ENCODE data around the gene CFC1.
"Not testable (repeated sequence)": the region's sequence is repeated elsewhere in the genome, so short reads cannot be mapped to it uniquely, and the experiment has no call there.

The CFC1 gene

DNA sequence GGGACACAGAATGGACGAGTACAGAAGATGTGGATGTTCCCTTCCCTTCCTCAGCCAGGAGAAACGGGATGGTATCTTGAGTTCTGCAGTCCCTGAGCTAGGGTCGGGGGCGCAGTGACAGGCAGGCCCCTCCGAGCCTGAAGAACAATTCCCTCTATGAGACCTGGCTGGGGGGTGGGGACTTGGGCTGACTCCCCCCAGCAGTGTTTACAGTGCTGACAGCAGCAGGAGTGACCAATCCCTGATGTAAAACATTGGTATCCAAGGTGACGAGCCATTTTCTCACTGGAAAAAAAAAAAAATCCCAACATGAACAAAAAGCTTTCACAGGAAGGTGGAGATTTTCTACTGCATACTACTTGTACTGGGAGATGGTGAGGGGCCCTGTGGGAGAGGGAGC lies at the start of gene CFC1:
Gene CFC1 (minus strand): TSS at position 183 of the 400 bp plus-strand sequence. CDS start 288 bp downstream, outside the sequence.
- not testable (repeated sequence) for FAIRE-seq

DNA sequence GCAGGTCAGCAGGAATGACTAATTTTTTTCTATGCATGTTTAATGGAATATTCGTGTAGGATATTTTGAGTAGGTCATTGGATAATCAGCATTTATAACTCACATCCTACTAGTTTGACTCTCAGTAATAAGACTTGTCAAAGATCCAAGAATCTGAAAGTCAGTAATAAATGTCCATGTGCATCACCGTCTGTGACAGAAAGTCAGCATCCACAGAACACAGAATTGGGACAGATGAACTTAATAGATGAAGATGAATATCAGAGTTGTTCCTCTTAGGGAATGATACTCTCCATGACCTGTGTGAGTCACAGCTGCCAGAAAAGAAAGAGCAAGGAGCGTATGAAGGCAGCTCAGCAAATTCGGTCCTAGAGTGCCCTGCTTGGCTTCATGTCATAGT lies 42.3 kb upstream of the CFC1 start:
- FAIRE-seq = not testable (repeated sequence)

DNA sequence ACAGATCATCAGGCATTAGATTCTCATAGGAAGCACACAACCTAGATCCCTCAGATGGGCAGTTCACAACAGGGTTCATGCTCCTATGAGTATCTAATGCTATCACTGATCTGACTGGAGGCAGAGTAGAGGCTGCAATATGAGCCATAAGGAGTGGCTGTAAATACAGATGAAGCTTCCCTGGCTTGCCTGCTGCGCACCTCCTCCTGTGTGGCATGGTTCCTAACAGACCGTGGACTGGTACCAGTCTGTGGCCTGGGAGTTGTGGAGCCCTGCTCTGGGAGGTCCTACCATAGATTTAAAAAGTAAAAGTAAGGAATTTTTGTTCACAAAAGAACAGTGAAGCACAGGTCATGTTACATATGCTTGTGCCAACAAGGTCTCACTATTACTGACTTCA lies 39.6 kb upstream of the CFC1 start:
- FAIRE-seq = not testable (repeated sequence)

DNA sequence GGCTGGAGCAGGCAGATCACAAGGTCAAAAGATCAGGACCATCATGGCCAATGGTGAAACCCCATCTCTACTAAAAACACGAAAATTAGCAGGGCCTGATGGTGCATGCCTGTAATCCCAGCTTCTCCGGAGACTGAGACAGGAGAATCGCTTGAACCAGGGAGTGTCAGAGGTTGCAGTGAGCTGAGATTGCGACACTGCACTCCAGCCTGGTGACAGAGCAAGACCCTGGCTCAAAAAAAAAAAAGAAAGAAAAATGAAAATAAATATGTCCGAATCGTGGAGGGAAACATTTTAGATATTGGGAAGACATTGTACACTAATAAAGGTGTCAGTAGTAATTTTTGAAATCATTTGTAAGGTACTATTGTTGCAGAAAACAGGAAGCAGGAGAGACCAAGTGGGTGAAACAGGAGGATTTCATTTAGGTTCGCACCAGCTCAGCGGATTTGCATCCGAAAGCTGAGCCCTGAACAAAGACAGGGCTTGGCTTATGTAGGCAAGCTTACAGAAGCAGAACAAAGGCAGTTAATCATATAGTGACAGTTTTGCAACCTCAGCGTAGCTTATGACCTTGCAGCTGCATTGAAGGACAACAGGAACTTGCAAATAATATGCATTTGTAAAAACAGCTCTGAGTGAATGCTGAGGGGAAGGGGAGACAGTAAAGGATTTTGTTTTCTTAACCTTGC lies 29.6 kb upstream of the CFC1 start:
- FAIRE-seq = not testable (repeated sequence)

DNA sequence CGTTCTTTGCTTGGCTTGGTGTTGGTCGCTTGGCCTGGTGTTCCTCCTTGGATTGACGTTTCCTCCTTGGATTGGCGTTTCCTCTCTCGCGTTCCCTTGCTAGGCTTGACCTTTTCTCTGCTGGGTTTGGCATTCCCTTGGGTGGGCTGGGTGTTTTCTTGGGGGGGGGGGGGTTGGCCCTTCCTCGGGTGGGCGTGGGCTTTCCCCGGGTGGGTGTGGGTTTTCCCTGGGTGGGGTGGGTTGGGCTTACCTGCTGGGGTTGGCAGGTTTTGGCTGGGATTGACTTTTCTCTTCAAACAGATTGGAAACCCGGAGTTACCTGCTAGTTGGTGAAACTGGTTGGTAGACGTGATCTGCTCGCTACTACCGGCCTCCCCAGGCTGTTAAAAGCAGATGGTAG lies 11.8 kb upstream of the CFC1 start, which contains the start of gene POTEJ:
Gene POTEJ (plus strand): TSS at position 301 of the 400 bp plus-strand sequence. CDS start 93 bp downstream, at position 394.
- not testable (repeated sequence) for FAIRE-seq

DNA sequence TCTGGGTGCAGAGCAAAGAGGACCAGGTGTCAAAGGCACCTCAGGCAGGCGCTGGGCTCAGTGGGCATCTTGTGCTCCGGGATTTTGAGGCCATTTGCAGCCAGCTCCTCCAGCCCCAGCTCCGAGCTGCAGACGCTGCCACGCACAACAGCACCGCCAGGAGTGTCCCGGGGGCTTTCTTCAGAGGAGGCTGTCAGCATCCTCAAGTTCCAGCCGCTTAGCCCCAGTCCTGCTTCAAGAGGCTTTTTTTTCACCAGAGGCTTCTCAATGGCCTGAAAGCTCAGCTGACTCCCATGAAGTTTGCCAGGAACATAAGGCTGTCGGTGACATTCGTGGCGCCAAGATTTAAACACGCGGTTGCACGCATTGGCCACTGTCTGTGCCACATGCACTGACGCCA lies 11.1 kb upstream of the CFC1 start:
- FAIRE-seq = not testable (repeated sequence)

DNA sequence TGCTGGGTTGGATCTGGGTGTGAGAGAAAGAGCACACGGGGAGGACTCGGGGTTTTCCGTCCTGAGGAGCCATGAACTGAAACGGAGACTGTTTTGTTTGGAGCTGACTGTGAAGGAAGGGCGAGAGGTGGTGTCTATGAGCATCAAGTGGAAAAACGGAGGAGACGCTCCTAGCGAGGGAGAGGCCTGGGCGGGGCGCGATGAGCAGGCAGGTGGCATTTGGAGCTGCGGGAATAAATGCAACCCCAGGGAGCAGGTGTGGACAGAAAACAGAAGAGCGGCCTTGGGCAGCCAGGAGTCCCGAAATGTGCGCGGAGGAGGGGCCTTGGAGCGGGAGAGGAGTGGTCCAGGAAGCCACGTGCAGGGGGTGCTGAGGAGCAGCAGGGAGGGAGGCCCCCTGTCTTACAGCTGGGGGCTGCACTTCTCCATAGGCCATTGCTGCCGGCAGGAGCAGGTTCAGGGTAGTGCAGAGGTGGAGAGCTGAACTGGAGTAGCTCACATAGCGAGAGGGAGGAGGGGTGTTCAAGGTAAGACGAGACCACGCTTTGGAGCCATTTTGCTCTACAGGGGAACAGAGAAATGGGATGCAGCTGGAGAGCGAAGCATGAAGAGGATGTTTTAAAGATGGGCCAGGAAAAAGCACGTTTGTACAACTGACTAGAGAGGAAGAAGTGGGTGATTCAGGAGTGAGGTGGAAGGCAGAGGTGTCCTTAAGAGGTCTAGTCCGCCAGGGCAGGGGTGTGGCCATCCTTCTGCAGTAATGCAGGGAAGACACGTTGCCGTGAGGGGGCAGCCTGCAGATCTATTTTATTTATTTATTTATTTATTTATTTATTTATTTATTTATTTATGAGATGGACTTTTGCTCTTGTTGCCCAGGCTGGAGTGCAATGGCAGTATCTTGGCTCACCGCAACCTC lies 9.9 kb upstream of the CFC1 start:
- not testable (repeated sequence) for FAIRE-seq

DNA sequence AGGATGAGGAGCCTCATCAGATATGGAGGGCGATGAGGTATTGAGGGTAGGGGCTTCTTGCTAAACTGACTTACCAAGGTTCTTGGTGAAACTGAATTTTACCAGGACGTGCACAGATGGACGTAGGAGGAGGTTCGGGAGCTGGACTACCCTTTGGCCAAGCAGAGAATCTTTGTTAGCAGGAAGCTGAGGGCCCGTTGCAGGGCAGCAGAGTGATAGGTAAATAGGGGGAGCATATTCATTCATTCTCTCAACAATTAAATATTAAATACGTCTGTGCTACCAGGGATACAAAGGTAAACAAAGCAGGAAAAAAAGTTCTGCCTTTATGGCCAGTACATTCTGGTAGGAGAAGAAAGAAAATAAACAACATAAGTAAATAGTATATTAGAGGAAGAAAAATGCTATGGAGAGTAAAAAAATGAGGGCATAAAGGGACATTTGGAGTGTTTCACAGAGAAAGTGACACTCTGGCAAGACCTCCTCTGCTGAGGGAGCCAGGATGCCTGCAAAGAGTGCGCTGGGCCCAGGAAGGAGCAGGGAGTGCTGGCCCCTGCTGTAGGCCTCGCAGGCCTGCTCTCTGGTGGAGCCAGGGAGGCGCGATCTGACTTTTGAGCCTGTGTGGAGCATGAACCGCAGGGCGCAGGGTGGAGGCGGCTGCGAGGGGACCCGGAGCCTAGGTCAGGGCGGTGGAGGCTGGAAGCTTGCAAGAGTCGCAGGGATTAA lies 9.1 kb upstream of the CFC1 start:
- not testable (repeated sequence) for FAIRE-seq

DNA sequence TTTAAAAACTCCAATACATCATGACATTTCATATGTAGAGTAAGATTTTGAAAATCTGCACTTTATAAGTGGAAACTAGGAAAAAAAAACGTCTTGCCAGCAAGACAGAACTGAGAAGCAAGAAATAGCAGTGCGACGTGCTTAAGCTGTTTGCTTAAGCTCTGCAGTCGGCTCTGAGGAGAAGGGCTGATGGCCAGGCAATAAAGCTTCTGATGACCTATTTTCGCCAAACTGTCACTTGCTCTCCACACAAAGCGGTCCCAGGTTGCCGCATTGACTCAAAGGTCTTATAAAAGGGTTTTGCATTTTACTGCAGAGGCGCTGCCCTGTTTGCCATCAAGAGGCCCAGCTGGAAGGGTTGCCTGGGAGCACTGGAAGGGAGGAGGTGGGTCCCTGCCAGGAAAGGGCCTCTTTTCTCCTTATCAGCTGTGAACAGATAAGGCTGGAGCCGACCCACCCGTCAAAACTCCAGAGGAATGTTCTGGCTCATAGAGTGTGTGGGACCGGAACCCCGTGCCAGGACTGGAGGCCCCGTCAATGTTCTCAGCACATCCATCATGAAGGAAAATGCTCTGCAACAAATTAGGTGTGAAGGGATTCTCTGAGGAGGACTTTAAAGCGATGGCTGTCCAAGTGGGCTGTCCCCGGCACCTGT lies 2.4 kb upstream of the CFC1 start:
- not testable (repeated sequence) for FAIRE-seq

DNA sequence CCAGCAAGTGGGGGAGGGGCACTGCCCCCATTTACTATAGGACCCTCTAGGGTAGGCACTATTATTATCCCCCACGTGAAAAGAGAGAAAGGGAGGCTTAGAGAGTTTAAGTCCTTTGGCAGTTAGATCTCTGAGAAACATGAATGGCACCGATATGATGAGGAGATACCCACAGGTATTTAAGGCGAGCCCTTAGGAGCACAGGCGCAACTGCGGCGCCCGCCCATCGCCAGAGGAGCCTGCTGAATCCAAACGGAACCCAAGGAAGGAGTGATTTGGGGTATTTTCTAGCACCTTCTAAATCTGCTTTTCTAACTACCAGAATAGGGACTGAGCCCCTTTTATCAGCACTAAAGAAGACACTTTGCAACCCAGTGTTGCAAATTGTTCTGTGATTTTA lies 551 bp upstream of the CFC1 start:
- not testable (repeated sequence) for FAIRE-seq

DNA sequence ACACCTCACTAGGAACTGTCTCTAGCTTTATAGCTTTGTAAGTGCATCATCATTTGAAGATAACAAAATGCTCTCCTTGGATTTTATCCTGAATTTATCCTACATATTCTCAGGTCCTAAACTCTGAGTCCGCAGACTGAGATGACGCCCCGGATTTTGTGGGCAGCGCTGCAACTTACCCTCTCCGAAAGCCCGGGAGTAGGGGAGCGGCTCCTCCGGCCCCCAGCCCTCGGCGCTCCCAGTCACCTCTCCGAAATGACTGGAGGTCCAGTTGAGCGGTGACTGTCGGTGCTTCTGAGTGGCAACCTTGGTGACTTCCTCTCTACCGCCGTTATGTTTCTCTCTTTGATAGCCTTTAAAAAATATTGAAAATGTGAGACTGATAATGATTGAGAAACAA lies 912 bp downstream of the CFC1 start:
- not testable (repeated sequence) for FAIRE-seq

DNA sequence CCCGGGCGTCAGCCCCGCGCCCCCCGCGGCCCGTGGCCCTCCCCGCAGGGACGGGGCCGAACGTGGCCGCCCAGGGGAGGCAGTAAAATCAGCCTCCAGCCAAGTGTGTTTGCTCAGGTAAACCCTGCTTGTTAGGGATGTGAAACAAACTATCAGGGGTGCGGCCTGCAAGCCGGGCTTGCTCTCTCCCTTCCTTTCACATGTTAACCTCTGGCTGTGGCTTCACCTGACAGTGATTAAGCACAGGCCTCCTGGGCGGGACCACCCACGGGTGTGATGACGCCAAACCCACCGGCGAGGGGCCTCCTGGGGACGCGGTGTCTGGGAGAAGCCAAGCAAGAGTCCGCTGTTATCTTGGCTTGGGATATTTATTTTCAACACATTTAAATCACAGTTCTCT lies 1.4 kb downstream of the CFC1 start:
- not testable (repeated sequence) for FAIRE-seq

DNA sequence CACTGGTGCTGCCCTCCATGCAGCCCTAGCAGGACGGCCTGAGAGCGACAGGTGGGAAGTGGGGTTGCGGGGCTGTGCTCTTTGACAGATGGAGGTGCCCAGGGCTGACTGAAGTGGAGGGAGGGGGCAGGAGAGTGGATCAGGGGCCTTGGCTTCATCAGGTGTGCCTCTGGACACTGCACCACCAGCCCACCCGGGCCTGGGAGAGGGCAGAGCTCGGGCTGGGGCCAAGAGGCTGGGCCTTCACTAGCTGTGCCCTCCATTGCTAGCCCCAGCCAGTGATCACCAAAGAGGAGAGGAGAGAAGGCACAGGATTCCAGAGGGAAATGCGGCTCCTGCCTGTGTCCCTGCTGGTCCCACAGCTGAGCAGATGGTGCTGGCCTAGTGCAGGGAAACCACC lies 2.6 kb downstream of the CFC1 start:
- not testable (repeated sequence) for FAIRE-seq

DNA sequence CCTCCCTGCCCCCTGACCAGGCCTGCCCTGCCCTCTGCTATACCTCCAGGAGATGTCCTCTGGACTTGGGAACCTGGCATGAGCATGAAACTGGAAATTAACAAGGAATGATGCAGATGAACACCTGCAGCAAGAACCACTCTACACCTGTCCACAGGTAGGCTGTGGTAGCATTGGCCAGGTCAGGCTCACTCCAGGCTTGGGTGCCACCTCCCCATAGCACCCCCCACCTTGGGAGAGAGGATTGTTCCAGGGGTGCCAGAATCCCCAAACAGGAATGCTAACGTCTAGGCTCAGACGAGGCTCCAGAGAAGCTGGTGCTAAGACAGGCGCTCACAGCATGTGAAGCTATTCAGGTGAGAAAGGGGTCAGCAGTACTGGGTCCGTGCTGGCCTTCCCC lies 5.4 kb downstream of the CFC1 start:
- FAIRE-seq = not testable (repeated sequence)

DNA sequence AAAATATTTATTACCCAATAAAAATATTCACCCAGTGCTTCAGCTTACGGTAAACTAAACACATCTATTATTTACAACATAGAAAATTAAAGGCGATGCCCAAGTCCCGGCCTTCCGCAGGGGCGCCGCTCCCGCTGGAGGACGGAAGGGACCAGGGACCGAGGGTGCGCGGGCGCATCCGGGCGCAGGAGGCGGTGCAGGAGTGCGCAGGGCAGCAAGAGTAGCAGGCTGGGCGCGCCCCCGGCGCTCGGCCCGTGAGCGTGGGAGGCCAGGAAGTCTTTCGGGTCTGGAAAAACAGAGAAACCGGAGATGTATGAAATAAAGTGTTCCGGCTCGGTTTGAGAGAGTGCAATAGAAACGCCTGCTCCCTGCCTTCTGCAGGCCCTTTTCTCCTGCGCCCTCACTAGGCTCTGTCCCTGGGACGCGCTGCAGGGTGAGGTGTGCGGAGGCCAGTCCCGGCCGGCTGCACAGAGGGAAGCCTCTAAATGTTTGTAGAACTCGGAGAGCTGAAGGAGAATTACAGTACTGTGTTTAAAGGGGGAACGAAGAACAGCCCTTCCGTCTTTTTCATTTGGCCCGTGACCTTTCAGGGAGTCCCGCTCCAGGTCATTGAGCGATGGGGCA lies 6.5 kb downstream of the CFC1 start:
- FAIRE-seq = not testable (repeated sequence)

DNA sequence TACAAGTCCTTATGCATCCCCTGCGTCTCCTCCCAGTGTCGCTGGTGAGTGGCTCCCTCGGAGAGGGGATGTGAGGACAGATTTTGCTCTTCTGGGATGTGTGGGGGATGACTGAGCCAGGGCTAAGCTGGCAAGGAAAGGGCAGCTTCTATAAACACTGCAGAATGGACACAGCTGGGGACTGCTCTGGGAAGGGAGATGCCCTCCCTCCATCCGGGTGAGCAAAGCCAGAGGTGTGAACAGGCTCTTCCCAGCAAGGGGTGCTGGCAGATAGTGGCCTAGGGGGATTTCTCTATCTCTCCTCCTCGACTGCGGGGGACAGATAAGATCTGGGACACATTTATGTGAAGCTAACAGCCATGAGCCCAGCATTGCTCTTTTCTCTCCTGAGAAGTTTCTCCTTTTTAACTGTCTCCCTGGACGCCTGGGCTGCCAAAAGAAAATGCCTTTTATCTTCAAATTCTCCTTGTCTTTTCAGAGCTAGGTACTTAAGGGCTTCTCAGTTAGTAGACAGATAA lies 8.5 kb downstream of the CFC1 start:
- not testable (repeated sequence) for FAIRE-seq

DNA sequence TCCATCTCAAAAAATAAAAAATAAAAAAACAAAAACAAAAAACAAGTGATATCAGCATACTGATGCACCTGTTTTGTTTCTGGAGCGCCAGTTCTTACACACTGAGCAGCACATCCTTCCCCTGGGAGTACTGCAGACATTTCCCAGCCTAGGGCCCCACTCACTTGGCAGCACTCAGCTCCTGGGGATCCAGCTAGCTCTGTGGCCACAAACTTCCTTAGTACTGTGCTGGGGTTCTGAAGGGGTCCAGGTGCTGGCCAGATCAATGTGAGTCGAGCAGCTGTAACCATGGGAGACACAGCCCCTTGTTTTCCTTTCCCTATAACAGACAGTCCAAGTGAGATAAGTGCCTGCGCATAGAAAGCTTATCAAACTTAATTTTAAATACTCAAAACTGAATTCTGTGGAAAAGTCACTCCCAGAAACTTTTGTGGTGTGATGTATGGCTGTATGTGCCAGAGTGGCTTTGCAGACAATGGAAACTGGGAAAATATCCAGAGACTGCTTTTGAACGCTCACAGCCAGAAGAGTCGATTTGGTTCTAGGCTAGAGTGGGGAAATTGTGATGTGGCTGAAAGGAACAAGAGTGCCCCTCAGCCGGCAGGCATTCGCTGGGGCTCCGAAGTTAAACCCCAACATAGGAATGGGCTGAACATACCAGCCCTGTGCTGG lies 9.1 kb downstream of the CFC1 start:
- not testable (repeated sequence) for FAIRE-seq

DNA sequence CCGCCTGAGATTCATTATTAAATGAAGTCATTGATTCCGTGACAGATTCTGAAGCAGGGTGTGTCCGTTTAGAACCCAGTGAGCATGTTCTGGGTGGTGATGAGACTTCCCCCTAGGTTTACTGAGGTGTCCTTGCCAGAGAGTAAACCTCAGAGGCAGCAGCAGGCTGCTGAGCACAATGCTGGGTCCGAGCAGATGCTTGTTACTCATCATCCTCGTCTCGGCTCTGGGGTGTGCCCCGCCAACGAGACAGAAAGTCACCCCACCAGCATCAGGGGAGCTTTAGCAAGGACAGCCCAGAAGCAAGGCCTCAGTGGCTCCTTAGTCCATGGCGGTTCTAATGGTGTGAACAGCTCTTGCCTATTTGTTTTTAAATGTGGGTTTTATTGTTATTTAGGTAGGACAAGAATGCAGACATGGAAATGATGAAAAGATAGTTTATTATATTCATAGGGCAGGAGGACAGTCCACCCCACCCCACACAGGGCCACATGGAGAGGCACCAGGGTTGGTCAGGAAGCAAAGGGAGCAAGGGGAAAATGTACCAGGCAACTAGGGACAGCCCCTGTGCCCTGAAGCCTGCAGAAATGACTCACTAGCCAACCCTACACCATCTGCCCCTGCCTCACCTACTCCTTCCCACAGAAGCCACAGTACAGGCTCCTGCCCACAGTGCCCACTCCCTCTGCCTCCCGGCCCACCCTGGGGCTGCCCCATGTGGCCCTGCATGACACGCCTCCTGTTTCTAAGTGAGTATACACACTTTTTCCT lies 10.5 kb downstream of the CFC1 start:
- not testable (repeated sequence) for FAIRE-seq

DNA sequence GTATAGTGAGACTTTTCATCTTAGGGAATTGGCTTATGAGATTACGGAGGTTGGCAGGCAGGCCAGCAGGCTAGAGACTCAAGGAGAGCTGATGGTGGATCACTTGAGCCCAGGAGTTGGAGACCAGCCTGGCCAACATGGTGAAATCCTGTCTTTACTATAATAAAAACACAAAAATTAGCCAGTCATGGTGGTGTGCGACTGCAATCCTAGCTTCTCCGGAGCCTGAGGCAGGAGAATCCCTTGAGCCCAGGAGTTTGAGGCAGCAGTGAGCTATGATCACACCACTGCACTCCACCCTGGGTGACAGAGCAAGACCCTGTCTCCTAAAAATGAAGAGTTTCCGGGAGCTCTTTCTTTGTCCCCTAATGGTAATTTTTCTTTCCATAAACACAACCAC lies 14.6 kb downstream of the CFC1 start:
- FAIRE-seq = not testable (repeated sequence)

DNA sequence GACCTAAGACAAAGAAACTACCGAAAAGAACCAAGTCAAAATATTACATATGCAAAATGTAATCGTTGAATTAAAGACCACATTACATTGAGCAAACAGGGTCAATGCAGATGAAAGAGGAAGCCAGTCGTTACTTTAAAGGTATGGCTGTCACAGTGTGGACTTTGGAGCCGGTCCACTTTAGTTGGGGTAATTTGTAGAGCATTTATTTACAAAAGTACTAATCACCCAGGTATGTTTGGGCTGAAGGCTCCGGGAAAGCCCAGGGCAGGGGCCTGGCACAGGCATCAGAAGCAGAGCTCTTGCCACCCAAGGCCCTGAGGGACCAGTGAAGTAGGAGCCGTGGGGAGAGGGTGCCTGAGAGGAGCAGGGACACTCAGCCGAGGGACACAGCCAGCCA lies 15.8 kb downstream of the CFC1 start:
- FAIRE-seq = not testable (repeated sequence)

Measured in TTC549 (cell line).